ENCODE results near the gene KLK4. TPM values are rescaled to one million over a fixed set of nuclear protein-coding genes. Genes with fewer than 3 reads are reported as not detected.

KLK4 gene
- total and polyA plus RNA-seq, 9 of the 15 experiments (the other 6 are each of a cell fraction or from before 2014, with no cell fraction given) = not detected

DNA sequence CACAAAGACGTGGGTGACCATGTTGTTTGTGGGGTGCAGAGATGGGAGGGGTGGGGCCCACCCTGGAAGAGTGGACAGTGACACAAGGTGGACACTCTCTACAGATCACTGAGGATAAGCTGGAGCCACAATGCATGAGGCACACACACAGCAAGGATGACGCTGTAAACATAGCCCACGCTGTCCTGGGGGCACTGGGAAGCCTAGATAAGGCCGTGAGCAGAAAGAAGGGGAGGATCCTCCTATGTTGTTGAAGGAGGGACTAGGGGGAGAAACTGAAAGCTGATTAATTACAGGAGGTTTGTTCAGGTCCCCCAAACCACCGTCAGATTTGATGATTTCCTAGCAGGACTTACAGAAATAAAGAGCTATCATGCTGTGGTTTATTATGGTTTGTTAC, 32.3 kb downstream of the KLK4 start (continued):
- no peak for TF ChIP-seq HDAC3 (IDR thresholded peaks at IDR 0.05; ENCODE audit: borderline replicate concordance, partially characterized antibody)
- TF ChIP-seq PHF20 (IDR thresholded peaks at IDR 0.05; ENCODE audit: partially characterized antibody) = no peak
- TF ChIP-seq, protein P1, sequence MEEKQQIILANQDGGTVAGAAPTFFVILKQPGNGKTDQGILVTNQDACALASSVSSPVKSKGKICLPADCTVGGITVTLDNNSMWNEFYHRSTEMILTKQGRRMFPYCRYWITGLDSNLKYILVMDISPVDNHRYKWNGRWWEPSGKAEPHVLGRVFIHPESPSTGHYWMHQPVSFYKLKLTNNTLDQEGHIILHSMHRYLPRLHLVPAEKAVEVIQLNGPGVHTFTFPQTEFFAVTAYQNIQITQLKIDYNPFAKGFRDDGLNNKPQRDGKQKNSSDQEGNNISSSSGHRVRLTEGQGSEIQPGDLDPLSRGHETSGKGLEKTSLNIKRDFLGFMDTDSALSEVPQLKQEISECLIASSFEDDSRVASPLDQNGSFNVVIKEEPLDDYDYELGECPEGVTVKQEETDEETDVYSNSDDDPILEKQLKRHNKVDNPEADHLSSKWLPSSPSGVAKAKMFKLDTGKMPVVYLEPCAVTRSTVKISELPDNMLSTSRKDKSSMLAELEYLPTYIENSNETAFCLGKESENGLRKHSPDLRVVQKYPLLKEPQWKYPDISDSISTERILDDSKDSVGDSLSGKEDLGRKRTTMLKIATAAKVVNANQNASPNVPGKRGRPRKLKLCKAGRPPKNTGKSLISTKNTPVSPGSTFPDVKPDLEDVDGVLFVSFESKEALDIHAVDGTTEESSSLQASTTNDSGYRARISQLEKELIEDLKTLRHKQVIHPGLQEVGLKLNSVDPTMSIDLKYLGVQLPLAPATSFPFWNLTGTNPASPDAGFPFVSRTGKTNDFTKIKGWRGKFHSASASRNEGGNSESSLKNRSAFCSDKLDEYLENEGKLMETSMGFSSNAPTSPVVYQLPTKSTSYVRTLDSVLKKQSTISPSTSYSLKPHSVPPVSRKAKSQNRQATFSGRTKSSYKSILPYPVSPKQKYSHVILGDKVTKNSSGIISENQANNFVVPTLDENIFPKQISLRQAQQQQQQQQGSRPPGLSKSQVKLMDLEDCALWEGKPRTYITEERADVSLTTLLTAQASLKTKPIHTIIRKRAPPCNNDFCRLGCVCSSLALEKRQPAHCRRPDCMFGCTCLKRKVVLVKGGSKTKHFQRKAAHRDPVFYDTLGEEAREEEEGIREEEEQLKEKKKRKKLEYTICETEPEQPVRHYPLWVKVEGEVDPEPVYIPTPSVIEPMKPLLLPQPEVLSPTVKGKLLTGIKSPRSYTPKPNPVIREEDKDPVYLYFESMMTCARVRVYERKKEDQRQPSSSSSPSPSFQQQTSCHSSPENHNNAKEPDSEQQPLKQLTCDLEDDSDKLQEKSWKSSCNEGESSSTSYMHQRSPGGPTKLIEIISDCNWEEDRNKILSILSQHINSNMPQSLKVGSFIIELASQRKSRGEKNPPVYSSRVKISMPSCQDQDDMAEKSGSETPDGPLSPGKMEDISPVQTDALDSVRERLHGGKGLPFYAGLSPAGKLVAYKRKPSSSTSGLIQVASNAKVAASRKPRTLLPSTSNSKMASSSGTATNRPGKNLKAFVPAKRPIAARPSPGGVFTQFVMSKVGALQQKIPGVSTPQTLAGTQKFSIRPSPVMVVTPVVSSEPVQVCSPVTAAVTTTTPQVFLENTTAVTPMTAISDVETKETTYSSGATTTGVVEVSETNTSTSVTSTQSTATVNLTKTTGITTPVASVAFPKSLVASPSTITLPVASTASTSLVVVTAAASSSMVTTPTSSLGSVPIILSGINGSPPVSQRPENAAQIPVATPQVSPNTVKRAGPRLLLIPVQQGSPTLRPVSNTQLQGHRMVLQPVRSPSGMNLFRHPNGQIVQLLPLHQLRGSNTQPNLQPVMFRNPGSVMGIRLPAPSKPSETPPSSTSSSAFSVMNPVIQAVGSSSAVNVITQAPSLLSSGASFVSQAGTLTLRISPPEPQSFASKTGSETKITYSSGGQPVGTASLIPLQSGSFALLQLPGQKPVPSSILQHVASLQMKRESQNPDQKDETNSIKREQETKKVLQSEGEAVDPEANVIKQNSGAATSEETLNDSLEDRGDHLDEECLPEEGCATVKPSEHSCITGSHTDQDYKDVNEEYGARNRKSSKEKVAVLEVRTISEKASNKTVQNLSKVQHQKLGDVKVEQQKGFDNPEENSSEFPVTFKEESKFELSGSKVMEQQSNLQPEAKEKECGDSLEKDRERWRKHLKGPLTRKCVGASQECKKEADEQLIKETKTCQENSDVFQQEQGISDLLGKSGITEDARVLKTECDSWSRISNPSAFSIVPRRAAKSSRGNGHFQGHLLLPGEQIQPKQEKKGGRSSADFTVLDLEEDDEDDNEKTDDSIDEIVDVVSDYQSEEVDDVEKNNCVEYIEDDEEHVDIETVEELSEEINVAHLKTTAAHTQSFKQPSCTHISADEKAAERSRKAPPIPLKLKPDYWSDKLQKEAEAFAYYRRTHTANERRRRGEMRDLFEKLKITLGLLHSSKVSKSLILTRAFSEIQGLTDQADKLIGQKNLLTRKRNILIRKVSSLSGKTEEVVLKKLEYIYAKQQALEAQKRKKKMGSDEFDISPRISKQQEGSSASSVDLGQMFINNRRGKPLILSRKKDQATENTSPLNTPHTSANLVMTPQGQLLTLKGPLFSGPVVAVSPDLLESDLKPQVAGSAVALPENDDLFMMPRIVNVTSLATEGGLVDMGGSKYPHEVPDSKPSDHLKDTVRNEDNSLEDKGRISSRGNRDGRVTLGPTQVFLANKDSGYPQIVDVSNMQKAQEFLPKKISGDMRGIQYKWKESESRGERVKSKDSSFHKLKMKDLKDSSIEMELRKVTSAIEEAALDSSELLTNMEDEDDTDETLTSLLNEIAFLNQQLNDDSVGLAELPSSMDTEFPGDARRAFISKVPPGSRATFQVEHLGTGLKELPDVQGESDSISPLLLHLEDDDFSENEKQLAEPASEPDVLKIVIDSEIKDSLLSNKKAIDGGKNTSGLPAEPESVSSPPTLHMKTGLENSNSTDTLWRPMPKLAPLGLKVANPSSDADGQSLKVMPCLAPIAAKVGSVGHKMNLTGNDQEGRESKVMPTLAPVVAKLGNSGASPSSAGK (IDR thresholded peaks at IDR 0.05) = no peak
- TF ChIP-seq FIP1L1 (IDR thresholded peaks at IDR 0.05; ENCODE audit: low read depth, low read length, poor library complexity, severe bottlenecking) = no peak
- no peak for TF ChIP-seq ZNF212 (CRISPR knock-in tag; IDR thresholded peaks at IDR 0.05)
- TF ChIP-seq, protein P2, sequence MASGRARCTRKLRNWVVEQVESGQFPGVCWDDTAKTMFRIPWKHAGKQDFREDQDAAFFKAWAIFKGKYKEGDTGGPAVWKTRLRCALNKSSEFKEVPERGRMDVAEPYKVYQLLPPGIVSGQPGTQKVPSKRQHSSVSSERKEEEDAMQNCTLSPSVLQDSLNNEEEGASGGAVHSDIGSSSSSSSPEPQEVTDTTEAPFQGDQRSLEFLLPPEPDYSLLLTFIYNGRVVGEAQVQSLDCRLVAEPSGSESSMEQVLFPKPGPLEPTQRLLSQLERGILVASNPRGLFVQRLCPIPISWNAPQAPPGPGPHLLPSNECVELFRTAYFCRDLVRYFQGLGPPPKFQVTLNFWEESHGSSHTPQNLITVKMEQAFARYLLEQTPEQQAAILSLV (tag; IDR thresholded peaks at IDR 0.05) = no peak
- no peak for TF ChIP-seq TAF1 (IDR thresholded peaks at IDR 0.05; ENCODE audit: control insufficient read depth, extremely low read depth, insufficient read depth, low read length, severe bottlenecking)
- no peak for TF ChIP-seq RBM34 (IDR thresholded peaks at IDR 0.05; ENCODE audit: borderline replicate concordance, insufficient read depth, low read length)
- TF ChIP-seq KAT2B (IDR thresholded peaks at IDR 0.05; ENCODE audit: low read depth, low read length) = no peak
- TF ChIP-seq, protein P3, sequence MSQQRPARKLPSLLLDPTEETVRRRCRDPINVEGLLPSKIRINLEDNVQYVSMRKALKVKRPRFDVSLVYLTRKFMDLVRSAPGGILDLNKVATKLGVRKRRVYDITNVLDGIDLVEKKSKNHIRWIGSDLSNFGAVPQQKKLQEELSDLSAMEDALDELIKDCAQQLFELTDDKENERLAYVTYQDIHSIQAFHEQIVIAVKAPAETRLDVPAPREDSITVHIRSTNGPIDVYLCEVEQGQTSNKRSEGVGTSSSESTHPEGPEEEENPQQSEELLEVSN (IDR thresholded peaks at IDR 0.05; ENCODE audit: borderline replicate concordance in 1 of 2, extremely low read depth in 1 of 2, insufficient read depth in 1 of 2, insufficient read length in 1 of 2, low read depth in 1 of 2, low read length in 1 of 2, poor library complexity in 1 of 2, severe bottlenecking in 1 of 2) = no peak
- TF ChIP-seq, protein P4, sequence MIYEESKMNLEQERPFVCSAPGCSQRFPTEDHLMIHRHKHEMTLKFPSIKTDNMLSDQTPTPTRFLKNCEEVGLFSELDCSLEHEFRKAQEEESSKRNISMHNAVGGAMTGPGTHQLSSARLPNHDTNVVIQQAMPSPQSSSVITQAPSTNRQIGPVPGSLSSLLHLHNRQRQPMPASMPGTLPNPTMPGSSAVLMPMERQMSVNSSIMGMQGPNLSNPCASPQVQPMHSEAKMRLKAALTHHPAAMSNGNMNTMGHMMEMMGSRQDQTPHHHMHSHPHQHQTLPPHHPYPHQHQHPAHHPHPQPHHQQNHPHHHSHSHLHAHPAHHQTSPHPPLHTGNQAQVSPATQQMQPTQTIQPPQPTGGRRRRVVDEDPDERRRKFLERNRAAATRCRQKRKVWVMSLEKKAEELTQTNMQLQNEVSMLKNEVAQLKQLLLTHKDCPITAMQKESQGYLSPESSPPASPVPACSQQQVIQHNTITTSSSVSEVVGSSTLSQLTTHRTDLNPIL (CRISPR knock-in tag; IDR thresholded peaks at IDR 0.05) = no peak
- no peak for TF ChIP-seq U2AF1 (optimal IDR thresholded peaks at IDR 0.05; ENCODE audit: low read depth, low read length)

Measured in K562 (cell line).